KBM-7 (cell line): ENCODE data around the gene FAM227B.
"Not testable (repeated sequence)": the region's sequence is repeated elsewhere in the genome, so short reads cannot be mapped to it uniquely, and the experiment has no call there.

Source experiments
- DNase-seq: peaks from one replicate; pipeline ENCODE4 v3.0.0-alpha.2; 2015
- in situ Hi-C: fragments of 300-500 bp; cut with MboI; formaldehyde crosslinking; loops from 2 replicates; pipeline ENCODE4 v1.14.3; 2020; ENCODE audit warnings: low sequenced_read_pairs, low pct_unique_long_range_greater_than_20kb, mixed read lengths

FAM227B gene

GRCh38 chr15:49415638-49416037 lies 205.0 kb downstream of the FAM227B start:
- in situ Hi-C loops = no loop called here
- no peak for DNase-seq

GRCh38 chr15:49415149-49415548 lies 205.5 kb downstream of the FAM227B start:
- in situ Hi-C loops = no loop called here
- no peak for DNase-seq

GRCh38 chr15:49412797-49413196 lies 207.8 kb downstream of the FAM227B start:
- no peak for DNase-seq
- in situ Hi-C loops = no loop called here

GRCh38 chr15:49410641-49411040 lies 210.0 kb downstream of the FAM227B start:
- DNase-seq = no peak
- in situ Hi-C loops = no loop called here

- no peak for DNase-seq
- in situ Hi-C loops = no loop called here
These were observed 214.1 kb downstream of the FAM227B start for GRCh38 chr15:49406352-49407118.

GRCh38 chr15:49402515-49403296 lies 217.9 kb downstream of the FAM227B start:
- in situ Hi-C loops, DNase-seq: not testable (repeated sequence)

- in situ Hi-C loops = no loop called here
- DNase-seq = peak; percentile 56
These were observed 233.1 kb downstream of the FAM227B start for GRCh38 chr15:49387471-49387870.

- in situ Hi-C loops = no loop called here
- no peak for DNase-seq
These were observed 237.4 kb downstream of the FAM227B start for GRCh38 chr15:49383266-49383665.

GRCh38 chr15:49382394-49382793 lies 238.2 kb downstream of the FAM227B start:
- in situ Hi-C loops = no loop called here
- peak; percentile 8 for DNase-seq

- no peak for DNase-seq
- in situ Hi-C loops = no loop called here
These were observed 239.7 kb downstream of the FAM227B start for GRCh38 chr15:49380912-49381311.

GRCh38 chr15:49379996-49380395 lies 240.6 kb downstream of the FAM227B start:
- DNase-seq = peak; percentile 31
- in situ Hi-C loops = no loop called here

- in situ Hi-C loops = no loop called here
- DNase-seq = peak; percentile 14
These were observed 248.3 kb downstream of the FAM227B start for GRCh38 chr15:49372366-49372765.

- in situ Hi-C loops = no loop called here
- DNase-seq = peak; percentile 23
These were observed 249.8 kb downstream of the FAM227B start for GRCh38 chr15:49370782-49371181.

- DNase-seq = no peak
- in situ Hi-C loops = no loop called here
These were observed 254.1 kb downstream of the FAM227B start for GRCh38 chr15:49366496-49366895.

GRCh38 chr15:49361370-49361769 lies 259.2 kb downstream of the FAM227B start:
- DNase-seq = no peak
- in situ Hi-C loops = no loop called here

GRCh38 chr15:49354439-49354838 lies 266.2 kb downstream of the FAM227B start:
- in situ Hi-C loops, DNase-seq: not testable (repeated sequence)

GRCh38 chr15:49343546-49343945 lies 277.1 kb downstream of the FAM227B start:
- DNase-seq = no peak
- in situ Hi-C loops = no loop called here

- DNase-seq = no peak
- in situ Hi-C loops = no loop called here
These were observed 281.0 kb downstream of the FAM227B start for GRCh38 chr15:49339656-49340055.

GRCh38 chr15:49331951-49332350 lies 288.7 kb downstream of the FAM227B start:
- in situ Hi-C loops = no loop called here
- DNase-seq = no peak

GRCh38 chr15:49331442-49331841 lies 289.2 kb downstream of the FAM227B start:
- DNase-seq = no peak
- in situ Hi-C loops = no loop called here
